ENCODE data around the gene DNAJB8. TPM values are rescaled to one million over a fixed set of nuclear protein-coding genes. Genes with fewer than 3 reads are reported as not detected.

DNAJB8 gene
- total and polyA plus RNA-seq, 9 of the 15 experiments (the other 6 are each of a cell fraction or from before 2014, with no cell fraction given): not detected

DNA sequence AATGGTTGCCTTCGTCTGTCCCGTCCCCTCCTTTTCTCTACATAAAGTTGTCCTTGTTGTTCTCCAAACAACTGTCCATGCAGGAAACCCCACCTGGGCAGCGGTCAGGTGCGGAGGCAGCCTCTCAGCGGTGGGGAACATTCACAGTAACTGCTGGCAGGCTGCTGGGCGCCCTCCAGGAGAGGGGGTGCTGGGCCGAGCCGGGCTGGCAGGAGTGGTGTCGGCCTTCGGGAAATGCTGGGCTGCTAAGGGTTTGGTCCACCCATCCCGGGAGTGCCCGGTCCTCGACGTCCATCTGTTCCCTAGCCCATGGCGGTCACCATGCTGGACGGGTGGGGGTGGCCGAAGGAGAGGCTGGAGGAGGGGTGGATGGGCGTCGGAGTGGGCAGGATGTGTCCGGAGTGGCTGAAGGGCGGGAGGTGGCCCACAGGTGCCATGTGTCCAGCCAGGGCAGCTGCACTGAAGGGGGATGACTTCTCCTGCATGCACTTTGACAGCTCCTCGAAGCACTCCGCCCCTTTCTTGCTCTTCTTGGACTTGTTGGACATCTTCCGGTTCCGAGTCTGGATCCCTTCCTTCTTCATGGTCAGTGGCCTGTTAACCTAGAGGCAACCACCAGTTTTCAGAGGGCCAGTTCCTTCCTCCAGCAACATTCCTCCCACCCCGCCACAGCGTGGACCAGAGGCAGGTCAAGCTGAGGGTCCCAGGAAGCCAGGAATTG, 14.2 kb upstream of the DNAJB8 start:
- CTCF ChIA-PET (ENCODE audit: low intra/inter-chr PET ratio): no interaction called here
- no peaks in the 10 kb centered on the region for H3K9me3 ChIP-seq (replicated peaks; ENCODE audit: control insufficient read depth, insufficient read depth, low read depth, low read length)
- peaks cover 17 to 44% of the 10 kb centered on the region in 2 experiments; a peak in 3 of 5 replicates for H3K4me1 ChIP-seq (replicated peaks in 1 of 2; ENCODE audit: control insufficient read depth in 2 of 2, insufficient read depth in 2 of 2, low read length in 2 of 2)
- no peak overlapping the region for H3K4me3 ChIP-seq
- intact Hi-C loops (cut with micrococcal nuclease): no loop called here
- H3K27me3 ChIP-seq (ENCODE audit: control insufficient read depth in 2 of 2, insufficient read depth in 2 of 2, low read length in 2 of 2): no peaks in the 10 kb centered on the region
- POLR2A ChIA-PET: interaction anchor here (0.7 to 2.6 kb wide), 3 partner anchors 12 to 58 kb away, joined by 3 to 20 read pairs (median 3); no protein-coding TSS in a partner anchor
- 80% methylated on average over 15 of the region's 27 CpGs for WGBS (ENCODE audit: insufficient coverage, low coverage, missing lambda C conversion rate)
- ATAC-seq: no peak
- BruUV-seq (replicated peaks): no TSS peak
- H3K36me3 ChIP-seq (ENCODE audit: control insufficient read depth, insufficient read depth, low read length): peaks cover 75% of the 10 kb centered on the region
- peak overlapping the region in 1 of 2 experiments; percentile 19; a peak in 1 of 4 replicates for H3K9ac ChIP-seq (ENCODE audit: insufficient read depth in 1 of 2, low read depth in 2 of 2, low read length in 2 of 2)
- in situ Hi-C loops (cut with MboI): no loop called here
- no peaks in the 10 kb centered on the region for H3K9me1 ChIP-seq (ENCODE audit: control insufficient read depth, insufficient read depth, low read length)
- H3K27ac ChIP-seq (ENCODE audit: extremely low read depth, low read depth, low read length): no peak overlapping the region; the same call in 1 of the 3 replicates
- H2AFZ ChIP-seq (ENCODE audit: low read depth, low read length): no peak overlapping the region
- no peak overlapping the region for H3K4me2 ChIP-seq (ENCODE audit: insufficient read depth, low read length)
- peaks cover 58% of the 10 kb centered on the region for H3K79me2 ChIP-seq (ENCODE audit: control insufficient read depth, insufficient read depth, low read length)
- H4K20me1 ChIP-seq (replicated peaks; ENCODE audit: control insufficient read depth, insufficient read depth, low read length): peaks cover 24% of the 10 kb centered on the region
- no peak for FAIRE-seq
- DNase-seq (ENCODE audit: extremely low read depth in 1 of 4, low spot score in 3 of 4): no peak
- TF ChIP-seq, protein P1, sequence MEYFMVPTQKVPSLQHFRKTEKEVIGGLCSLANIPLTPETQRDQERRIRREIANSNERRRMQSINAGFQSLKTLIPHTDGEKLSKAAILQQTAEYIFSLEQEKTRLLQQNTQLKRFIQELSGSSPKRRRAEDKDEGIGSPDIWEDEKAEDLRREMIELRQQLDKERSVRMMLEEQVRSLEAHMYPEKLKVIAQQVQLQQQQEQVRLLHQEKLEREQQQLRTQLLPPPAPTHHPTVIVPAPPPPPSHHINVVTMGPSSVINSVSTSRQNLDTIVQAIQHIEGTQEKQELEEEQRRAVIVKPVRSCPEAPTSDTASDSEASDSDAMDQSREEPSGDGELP (CRISPR knock-in tag; IDR thresholded peaks at IDR 0.05; ENCODE audit: borderline replicate concordance): 0 out of 2 replicates have a peak, but pooled peaks have one; percentile 11
- TF ChIP-seq POLR2A (conservative IDR thresholded peaks at IDR 0.05) (peak; percentile 29), PHB (CRISPR knock-in tag; IDR thresholded peaks at IDR 0.05) (no peak), ZNF77 (CRISPR knock-in tag; IDR thresholded peaks at IDR 0.05) (no peak), E2F3 (CRISPR knock-in tag; IDR thresholded peaks at IDR 0.05) (no peak), POLR2G (IDR thresholded peaks at IDR 0.05; ENCODE audit: low read depth, low read length) (peak; percentile 72), CBX5 (IDR thresholded peaks at IDR 0.05; ENCODE audit: borderline replicate concordance, low read depth) (no peak), ZFX (CRISPR knock-in tag; IDR thresholded peaks at IDR 0.05) (no peak), L3MBTL2 (IDR thresholded peaks at IDR 0.05) (no peak)
- TF ChIP-seq, protein P2, sequence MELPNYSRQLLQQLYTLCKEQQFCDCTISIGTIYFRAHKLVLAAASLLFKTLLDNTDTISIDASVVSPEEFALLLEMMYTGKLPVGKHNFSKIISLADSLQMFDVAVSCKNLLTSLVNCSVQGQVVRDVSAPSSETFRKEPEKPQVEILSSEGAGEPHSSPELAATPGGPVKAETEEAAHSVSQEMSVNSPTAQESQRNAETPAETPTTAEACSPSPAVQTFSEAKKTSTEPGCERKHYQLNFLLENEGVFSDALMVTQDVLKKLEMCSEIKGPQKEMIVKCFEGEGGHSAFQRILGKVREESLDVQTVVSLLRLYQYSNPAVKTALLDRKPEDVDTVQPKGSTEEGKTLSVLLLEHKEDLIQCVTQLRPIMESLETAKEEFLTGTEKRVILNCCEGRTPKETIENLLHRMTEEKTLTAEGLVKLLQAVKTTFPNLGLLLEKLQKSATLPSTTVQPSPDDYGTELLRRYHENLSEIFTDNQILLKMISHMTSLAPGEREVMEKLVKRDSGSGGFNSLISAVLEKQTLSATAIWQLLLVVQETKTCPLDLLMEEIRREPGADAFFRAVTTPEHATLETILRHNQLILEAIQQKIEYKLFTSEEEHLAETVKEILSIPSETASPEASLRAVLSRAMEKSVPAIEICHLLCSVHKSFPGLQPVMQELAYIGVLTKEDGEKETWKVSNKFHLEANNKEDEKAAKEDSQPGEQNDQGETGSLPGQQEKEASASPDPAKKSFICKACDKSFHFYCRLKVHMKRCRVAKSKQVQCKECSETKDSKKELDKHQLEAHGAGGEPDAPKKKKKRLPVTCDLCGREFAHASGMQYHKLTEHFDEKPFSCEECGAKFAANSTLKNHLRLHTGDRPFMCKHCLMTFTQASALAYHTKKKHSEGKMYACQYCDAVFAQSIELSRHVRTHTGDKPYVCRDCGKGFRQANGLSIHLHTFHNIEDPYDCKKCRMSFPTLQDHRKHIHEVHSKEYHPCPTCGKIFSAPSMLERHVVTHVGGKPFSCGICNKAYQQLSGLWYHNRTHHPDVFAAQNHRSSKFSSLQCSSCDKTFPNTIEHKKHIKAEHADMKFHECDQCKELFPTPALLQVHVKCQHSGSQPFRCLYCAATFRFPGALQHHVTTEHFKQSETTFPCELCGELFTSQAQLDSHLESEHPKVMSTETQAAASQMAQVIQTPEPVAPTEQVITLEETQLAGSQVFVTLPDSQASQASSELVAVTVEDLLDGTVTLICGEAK (IDR thresholded peaks at IDR 0.05): peak; percentile 56; the same call in 1 of the 2 replicates
- TF ChIP-seq, protein P2 (CRISPR knock-in tag; IDR thresholded peaks at IDR 0.05): peak; percentile 48; the same call in 1 of the 2 replicates

All from K562 (cell line).